Stimulated activated effector memory CD8-positive, alpha-beta T cell treated with anti-CD3 and anti-CD28 coated beads, Interleukin-12 subunit alpha, Interleukin-12 subunit beta, amount 100 ng/mL, for 72 hours (primary cell): Measurements from ENCODE around the gene MPDU1.
"Not testable (repeated sequence)": the region's sequence is repeated elsewhere in the genome, so short reads cannot be mapped to it uniquely, and the experiment has no call there.

ENCODE experiments used
- ATAC-seq: fragments of 150-1000 bp; cut with Tn5 transposase; 2 replicates; pipeline ENCODE4 v1.10.0; 2021
- DNase-seq, 2 donors: peaks; one replicate each; pipeline ENCODE4 v3.0.0; 2021 to 2022; ENCODE audit warnings: low spot score in 2 of 2
- H3K27ac Mint-ChIP-seq: one replicate; pipeline ENCODE4 v1.8.0; 2022; ENCODE audit warnings: mild to moderate bottlenecking, mixed read lengths
- H3K36me3 Mint-ChIP-seq: one replicate; pipeline ENCODE4 v1.8.0; 2022; ENCODE audit warnings: mild to moderate bottlenecking, mixed read lengths
- H3K4me1 Mint-ChIP-seq: one replicate; pipeline ENCODE4 v1.8.0; 2022; ENCODE audit warnings: mixed read lengths
- H3K4me3 Mint-ChIP-seq: one replicate; pipeline ENCODE4 v1.8.0; 2022; ENCODE audit warnings: mild to moderate bottlenecking, mixed read lengths
- H3K9me3 Mint-ChIP-seq: one replicate; pipeline ENCODE4 v1.8.0; 2022; ENCODE audit warnings: mixed read lengths

MPDU1 gene

DNA sequence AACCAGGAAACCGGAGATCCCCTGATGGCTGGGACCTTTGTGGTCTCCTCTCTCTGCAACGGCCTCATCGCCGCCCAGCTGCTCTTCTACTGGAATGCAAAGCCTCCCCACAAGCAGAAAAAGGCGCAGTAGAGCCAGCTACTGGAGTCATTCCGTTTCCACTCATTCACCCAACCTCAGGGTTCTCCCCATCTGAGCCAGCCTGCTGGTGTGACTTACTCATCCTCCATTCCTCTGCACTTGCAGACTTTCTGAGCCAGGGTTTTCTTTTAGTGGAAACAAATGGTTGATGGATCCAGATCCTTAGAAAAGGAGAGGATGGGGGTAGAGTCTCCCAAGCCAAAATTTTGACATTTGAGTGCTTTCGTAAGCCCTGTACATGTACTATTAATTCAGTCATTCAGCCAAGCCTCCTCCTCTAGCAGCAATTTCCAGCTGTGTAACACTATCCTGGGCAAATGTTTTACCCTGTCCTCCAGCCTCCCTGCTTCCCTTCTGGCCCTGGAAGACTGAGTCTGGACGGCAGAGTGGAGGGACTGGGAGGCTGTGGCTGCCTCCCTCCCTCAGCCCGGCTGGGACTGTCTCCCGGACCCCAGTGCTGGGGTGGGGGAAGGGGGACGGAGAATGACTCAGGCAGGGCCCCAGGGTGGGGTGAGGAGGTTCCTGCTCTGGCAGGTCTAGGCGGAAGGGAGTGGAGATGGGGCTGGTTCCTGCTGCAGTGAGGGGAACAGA, 3.9 kb downstream of the MPDU1 start:
- ATAC-seq, result no peak
- Mint-ChIP-seq H3K27ac (peak overlapping the region; percentile 49), H3K4me1 (peaks cover 29% of the 10 kb centered on the region), H3K4me3 (no peak overlapping the region), H3K9me3 (no peaks in the 10 kb centered on the region), H3K36me3 (peaks cover 70% of the 10 kb centered on the region)
- no peak for DNase-seq

DNA sequence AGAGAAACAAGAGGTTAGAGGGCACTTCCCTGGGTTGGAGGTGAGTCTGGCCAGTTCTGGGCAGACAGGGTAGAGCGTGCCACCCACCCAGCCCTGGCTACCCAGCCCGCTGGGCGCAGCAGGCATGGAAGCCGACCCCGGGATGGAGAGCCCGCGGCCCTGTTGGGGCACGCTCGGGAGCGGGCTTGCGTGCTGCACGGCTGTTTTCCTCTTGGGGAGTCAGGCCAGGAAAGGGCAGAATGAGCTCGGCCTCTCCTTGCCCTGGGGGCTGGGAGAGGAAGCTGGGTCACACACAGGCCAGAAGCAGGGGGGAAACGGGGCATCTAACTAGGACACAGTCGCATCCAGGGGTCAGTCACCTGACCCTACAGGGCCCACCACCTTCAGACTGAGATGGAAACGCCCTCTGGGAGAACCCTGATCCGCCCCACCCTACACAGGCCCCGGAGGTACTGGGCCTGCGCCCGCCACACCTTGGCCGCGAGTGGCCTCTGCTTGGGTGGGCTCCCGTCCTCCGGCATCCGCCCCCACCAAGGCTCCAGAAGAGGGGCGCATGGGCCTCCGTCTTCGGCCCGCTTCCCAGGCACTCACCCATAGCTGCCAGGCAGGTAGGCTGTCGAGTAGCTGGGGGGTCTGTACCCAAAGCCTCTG, 5.0 kb downstream of the MPDU1 start:
- Mint-ChIP-seq H3K36me3 (peaks cover 73% of the 10 kb centered on the region), H3K27ac (peak overlapping the region; percentile 49), H3K4me1 (peaks cover 22% of the 10 kb centered on the region), H3K9me3 (no peaks in the 10 kb centered on the region), H3K4me3 (no peak overlapping the region)
- peak in 1 of 2 donors; percentile 51 for DNase-seq
- ATAC-seq, result no peak

DNA sequence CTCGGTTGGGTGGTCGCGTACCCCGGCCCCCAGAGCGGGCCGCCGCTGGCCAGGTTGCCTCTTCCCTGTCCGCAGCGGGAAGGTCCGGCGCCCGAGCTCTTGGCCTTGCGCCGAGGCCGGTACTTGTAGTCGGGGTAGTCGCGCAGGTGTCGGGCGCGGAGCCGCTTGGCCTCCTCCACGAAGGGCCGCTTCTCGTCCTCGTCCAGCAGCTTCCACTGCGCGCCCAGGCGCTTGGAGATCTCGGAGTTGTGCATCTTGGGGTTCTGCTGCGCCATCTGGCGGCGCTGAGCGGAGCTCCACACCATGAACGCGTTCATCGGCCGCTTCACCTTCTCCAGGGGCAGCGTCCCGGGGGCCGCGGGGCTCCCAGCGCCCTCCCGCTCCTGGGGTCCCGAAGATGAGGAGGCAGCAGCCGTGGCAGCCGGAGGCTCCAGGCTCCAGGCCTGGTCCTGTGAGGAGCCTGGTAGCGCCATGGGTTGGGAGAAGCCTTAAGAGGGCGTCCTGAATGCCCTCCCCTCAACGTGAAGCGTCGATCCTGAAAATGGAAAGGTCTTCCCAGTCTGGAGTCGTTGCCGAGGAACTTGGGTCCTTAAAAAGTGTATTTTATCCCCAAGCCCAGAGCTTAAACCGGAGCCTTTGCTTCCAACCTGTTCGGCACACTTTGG, 5.7 kb downstream of the MPDU1 start:
- peaks cover 73% of the 10 kb centered on the region for H3K36me3 Mint-ChIP-seq
- no peak overlapping the region for H3K4me3 Mint-ChIP-seq
- no peaks in the 10 kb centered on the region for H3K9me3 Mint-ChIP-seq
- H3K27ac Mint-ChIP-seq, result no peak overlapping the region
- peak; percentile 47 to 81 for DNase-seq
- ATAC-seq, result peak; percentile 80
- peaks cover 20% of the 10 kb centered on the region for H3K4me1 Mint-ChIP-seq

DNA sequence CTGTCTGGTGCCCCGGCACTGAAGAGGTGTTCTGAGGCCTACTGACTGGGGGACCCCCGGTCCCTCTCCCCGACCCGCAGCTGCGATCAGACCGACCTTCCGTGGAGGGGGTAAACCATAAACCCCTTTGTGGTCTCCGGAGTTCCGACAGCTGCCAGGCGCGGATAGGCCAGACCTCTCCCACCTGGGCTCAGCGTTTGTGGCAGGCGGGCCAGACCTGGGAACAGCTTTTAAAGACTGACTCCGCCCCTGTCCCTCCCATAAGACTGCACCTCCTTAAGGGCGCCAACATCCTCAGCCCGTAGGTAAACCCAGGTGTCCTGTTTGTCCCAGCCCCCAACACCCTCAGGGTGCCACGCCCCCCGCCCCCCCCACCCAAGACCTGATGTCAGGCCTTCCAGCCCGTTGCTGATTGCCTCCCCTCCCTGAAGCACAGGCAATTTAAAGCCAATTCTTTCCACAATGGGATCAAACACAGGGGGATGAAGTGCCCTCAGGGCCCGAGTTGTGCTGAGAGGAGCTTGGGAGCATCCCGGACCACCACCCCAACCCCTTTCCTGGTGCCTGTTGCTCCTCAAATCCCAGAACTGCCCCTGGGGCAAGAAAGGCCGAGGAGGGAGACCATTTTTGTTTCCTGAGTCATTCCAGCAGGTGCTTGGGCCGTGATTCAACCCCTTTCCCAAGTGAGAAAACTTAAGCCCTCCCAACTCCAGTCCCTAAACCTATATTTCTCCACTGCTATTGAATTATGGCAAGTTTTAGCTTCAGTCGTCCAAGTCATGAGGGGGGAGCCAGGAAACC, 6.4 kb downstream of the MPDU1 start, which contains the start of gene SOX15:
Gene SOX15 (minus strand): TSS at position 204 of the 801 bp plus-strand sequence. CDS start 418 bp downstream, outside the sequence.
- Mint-ChIP-seq H3K27ac (peak within 1 kb of the TSS; percentile 82), H3K4me3 (no peak within 1 kb of the TSS), H3K9me3 (no peaks in the 10 kb centered on the region), H3K36me3 (peaks cover 73% of the 10 kb centered on the region), H3K4me1 (peaks cover 13% of the 10 kb centered on the region)
- DNase-seq (peak in 1 of 2 donors; percentile 51), ATAC-seq (no peak)

DNA sequence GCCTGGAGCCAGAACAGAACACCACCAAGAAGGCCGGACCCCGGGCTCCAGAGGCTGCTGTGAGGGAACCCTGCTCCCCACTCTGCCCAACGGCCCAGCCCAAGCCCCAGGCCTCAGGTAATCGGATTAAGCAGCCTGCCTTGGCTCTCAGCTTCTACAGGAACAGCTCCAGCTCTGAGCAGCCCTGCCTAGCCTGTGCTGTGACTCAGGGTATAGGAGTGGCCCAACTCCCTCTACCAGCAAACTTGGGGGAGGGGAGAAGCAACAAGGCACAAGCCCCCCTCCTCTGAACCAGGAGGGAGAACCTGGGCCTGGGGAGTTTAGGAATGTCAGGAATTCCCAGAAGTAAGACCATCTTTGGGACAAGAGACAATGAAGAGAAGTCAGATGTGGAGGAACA, 7.1 kb downstream of the MPDU1 start:
- H3K36me3 Mint-ChIP-seq, result peaks cover 77% of the 10 kb centered on the region

DNA sequence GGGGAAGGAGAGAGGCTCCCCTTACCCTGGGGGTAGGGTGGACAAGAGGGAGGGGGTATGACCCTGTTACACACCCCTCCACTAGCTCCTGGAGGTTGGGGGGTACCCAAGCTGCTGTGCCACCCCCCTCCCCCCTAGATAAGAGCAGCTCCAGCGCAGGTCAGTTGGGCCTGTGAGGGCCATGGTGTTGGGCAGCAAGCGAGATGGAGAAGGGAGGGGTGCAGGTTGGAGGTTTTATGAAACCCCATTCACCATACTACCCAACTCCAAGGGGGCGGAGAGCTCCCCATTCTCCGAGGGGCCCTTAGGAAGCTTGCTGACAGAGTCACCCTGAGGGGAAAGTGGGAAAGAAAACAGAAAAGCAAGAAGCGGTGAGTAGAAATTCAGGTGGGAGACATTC, 7.9 kb downstream of the MPDU1 start:
- Mint-ChIP-seq H3K9me3 (no peaks in the 10 kb centered on the region), H3K4me3 (no peak overlapping the region), H3K36me3 (peaks cover 85% of the 10 kb centered on the region), H3K4me1 (peaks cover 6% of the 10 kb centered on the region), H3K27ac (peak overlapping the region; percentile 82)
- ATAC-seq (no peak), DNase-seq (no peak)

More for the DNA sequence above, 7.1 kb downstream of the MPDU1 start:
- ATAC-seq, result peak; percentile 20
- Mint-ChIP-seq H3K27ac (peak overlapping the region; percentile 82), H3K4me1 (peaks cover 8% of the 10 kb centered on the region), H3K4me3 (no peak overlapping the region), H3K9me3 (no peaks in the 10 kb centered on the region)
- no peak for DNase-seq

DNA sequence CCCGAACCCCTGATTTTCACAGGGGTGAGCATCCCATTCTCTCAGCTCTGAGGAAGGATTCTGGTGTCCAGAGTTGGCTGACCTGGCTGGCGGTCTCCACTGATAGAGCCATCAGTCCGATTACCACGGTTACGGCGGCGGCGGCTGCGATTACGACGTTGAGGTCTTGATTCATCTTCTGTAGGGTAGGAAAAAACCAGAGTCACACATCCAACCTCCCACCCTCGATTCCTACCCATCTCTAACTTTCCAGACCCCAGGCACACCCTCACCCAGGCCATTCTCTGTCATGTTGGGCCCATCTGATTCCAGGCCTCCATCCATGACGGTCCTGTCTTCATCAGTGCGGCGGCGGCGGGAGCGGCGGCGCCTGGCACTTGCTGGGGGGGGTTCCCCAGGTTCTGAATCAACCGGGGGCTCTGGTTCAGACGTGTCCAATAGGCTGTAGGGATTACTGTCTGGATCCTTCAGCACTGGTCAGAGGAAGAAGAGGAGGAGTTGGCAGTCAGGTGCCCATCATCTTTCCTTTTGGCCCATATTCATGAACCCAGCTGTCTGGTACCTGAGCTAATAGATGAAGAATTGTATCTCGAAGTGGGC, 8.9 kb downstream of the MPDU1 start:
- no peaks in the 10 kb centered on the region for H3K9me3 Mint-ChIP-seq
- no peak overlapping the region for H3K4me3 Mint-ChIP-seq
- no peak overlapping the region for H3K27ac Mint-ChIP-seq
- H3K36me3 Mint-ChIP-seq, result peaks cover 85% of the 10 kb centered on the region
- ATAC-seq (no peak), DNase-seq (no peak)
- H3K4me1 Mint-ChIP-seq, result peaks cover under 1% of the 10 kb centered on the region

DNA sequence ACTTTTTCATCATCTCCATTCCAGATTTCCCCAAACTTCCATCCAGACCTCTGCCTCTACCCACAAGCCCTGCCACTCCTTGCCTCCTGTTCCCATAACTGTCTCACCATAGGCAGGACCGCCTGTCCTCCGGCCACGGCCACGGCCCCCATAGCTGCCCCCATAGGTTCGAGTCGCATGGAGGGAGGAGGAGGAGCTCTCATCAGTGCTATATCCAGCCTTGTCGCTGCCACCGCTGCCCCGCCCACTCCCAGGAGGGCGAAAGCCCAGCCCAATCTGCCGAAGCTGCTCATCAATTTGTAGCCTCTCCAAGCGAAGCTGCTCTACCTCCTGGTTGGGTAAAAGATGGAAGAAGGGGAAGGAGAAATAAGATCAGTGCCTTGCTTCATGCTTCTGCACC, 9.6 kb downstream of the MPDU1 start:
- Mint-ChIP-seq H3K4me1 (no peaks in the 10 kb centered on the region), H3K27ac (peak overlapping the region; percentile 8), H3K36me3 (peaks cover 85% of the 10 kb centered on the region), H3K4me3 (no peak overlapping the region), H3K9me3 (no peaks in the 10 kb centered on the region)
- DNase-seq (no peak), ATAC-seq (no peak)

DNA sequence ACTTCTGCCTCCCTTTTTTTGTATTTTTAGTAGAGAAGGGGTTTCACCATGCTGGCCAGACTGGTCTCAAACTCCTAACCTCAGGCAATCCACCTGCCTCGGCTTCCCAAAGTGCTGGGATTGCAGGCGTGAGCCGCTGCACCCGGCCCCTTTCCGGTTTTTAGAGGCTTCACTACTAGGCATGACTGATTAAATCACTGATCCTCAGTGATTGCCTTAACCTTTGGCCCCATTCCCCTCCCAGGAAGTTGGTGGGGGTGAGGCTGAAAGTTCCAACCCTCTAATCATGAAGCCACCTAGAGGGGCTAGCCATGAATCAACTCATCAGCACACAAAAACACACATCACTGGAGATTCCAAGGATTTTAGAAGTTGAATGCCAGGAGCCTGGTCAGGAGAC, 13.9 kb downstream of the MPDU1 start:
- H3K9me3 Mint-ChIP-seq, H3K4me1 Mint-ChIP-seq, H3K4me3 Mint-ChIP-seq, DNase-seq, ATAC-seq: not testable (repeated sequence)
- H3K27ac Mint-ChIP-seq, result peak overlapping the region; percentile 75
- H3K36me3 Mint-ChIP-seq, result peaks cover 100% of the 10 kb centered on the region

DNA sequence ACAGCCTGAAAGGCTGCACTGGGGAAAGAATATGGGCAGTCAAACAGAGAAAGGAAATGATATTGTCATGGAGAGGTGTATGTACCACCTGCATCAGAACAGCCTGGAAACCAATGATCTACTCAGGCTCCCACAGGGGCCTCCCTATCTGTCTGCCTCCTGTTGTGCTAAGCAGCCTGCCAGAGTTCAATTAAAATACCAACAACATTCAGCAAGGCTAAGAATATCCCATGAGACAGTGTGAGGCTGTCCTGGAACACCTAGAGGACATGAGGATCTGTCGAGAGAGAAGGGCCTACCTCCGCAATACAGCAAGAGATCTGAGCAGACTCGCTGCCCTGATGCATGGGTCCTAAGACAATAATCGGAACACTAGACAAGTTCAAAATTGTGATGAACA, 22.6 kb downstream of the MPDU1 start:
- peaks cover 63% of the 10 kb centered on the region for H3K36me3 Mint-ChIP-seq
- peak overlapping the region; percentile 5 for H3K27ac Mint-ChIP-seq
- H3K9me3 Mint-ChIP-seq, result no peaks in the 10 kb centered on the region
- DNase-seq (no peak), ATAC-seq (no peak)
- no peak overlapping the region for H3K4me3 Mint-ChIP-seq
- peaks cover 18% of the 10 kb centered on the region for H3K4me1 Mint-ChIP-seq

DNA sequence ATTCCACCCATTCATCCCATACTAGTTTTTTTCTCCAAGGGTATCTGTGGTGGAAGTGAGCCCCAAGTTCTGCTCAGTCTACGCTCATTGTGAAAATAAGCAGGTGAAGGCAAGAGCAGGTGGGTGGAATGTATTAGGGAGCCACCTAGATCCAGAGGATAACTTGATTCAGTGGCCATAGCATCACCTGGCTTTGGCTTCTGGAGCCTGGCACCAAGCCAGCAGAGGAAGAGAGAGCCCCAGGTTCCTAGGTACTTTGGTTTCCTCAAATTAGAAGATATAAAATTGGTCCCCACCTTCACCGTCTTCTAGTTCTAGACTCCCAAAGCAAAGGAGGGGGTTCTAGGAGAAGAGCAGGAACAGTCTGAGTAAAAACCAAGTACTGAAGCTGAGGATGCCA, 27.0 kb downstream of the MPDU1 start:
- Mint-ChIP-seq H3K4me3 (no peak overlapping the region), H3K36me3 (peaks cover 51% of the 10 kb centered on the region), H3K9me3 (no peaks in the 10 kb centered on the region), H3K27ac (no peak overlapping the region), H3K4me1 (peaks cover 45% of the 10 kb centered on the region)
- ATAC-seq (no peak), DNase-seq (no peak)

DNA sequence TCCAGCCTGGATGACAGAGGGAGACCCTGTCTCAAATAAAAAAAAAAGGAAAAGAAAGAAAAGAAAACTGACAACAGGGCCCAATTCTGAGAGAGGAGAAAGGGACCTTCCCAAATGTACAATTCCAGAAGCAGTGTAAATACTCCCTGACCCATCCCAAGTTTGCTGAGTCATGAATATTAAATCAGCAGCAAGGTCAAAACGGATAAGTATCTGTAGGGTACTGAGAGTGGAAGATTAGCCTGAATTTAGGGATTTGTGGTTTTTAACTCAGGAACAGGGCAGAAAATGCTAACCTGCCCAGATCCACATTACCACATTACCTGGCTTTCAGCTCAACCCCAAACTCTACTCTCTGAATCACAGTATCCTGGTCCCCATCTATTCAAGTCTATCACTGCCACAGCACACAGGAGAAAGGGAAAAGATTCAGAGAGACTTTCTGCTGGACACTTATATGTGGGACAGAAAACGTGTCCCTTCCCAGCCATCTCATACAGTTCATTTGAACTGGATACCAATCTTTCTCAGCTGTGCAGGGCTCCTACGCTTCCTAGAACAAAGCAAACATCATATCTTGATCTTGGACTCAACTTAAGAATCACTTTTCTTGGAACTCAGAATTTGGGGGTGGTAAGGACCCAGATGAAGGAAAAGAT, 28.1 kb downstream of the MPDU1 start:
- peaks cover 37% of the 10 kb centered on the region for H3K4me1 Mint-ChIP-seq
- no peaks in the 10 kb centered on the region for H3K9me3 Mint-ChIP-seq
- no peak for DNase-seq
- ATAC-seq, result no peak
- peak overlapping the region; percentile 83 for H3K4me3 Mint-ChIP-seq
- no peak overlapping the region for H3K27ac Mint-ChIP-seq
- H3K36me3 Mint-ChIP-seq, result peaks cover 40% of the 10 kb centered on the region

DNA sequence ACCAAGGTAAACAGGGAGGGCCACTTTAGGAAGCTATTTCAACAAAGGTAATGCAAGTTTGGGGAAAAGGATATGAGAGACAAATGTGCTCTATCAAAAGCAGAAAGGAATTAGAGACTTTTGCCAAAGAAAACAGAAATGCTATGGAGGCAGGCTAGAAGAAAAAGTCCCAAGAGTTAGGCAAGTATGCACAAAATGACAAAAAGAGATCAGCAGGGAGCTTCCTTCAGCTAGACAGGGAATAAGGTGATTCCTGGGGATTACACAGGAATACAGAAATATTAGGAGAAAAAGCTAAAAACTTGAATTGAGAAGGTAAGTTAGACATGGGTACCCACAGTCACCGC, 28.6 kb downstream of the MPDU1 start:
- DNase-seq (no peak), ATAC-seq (no peak)
- no peaks in the 10 kb centered on the region for H3K9me3 Mint-ChIP-seq
- H3K36me3 Mint-ChIP-seq, result peaks cover 40% of the 10 kb centered on the region
- peak overlapping the region; percentile 83 for H3K4me3 Mint-ChIP-seq
- H3K27ac Mint-ChIP-seq, result no peak overlapping the region
- H3K4me1 Mint-ChIP-seq, result peaks cover 37% of the 10 kb centered on the region

DNA sequence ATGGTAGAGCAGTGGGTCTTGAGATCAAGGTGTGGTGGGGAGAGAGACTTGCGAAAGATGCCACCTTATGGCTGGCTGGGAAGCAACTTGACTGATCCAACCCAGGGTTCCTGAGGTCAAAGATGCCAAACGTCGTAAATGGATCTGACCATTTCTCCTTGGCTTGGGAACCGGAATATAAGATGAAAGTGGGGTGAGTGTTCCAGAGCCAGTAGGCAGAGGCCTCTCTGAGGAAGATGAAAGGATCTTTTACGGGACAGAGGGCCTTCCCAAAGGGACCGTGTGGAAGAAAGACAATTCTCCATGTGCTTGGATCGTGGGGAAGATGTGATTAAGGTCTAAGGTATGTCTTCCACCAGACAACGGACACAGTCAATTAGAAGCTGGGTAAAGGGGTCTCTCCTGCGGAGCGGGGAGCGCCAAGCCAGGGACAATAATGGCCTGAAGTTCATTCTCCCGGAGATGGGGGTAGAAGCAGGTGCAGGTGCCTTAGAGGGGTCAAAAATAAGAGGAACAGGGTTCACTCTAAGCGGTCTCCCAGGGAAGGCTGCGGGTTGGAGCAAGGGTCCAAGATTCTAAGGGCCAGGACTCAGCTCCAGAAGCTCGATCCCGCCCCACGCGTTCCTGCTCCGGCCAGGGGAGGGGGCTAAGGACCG, 30.2 kb downstream of the MPDU1 start:
- Mint-ChIP-seq H3K4me1 (peaks cover 37% of the 10 kb centered on the region), H3K9me3 (no peaks in the 10 kb centered on the region), H3K27ac (peak overlapping the region; percentile 84), H3K4me3 (peak overlapping the region; percentile 83), H3K36me3 (peaks cover 33% of the 10 kb centered on the region)
- ATAC-seq, result no peak
- DNase-seq, result peak in 1 of 2 donors; percentile 54
